GM19463 (cell line): ENCODE data around the gene KIF1B.
"Not testable (repeated sequence)": the region's sequence is repeated elsewhere in the genome, so short reads cannot be mapped to it uniquely, and the experiment has no call there.

Experiments used
- ATAC-seq: cut with Tn5 transposase; IDR thresholded peaks from one replicate; pipeline ENCODE4 v1.9.1; 2021; ENCODE audit warnings: mild to moderate bottlenecking, moderate library complexity; ENCODE audit not compliant: unreplicated experiment

KIF1B gene

GRCh38 chr1:10324627-10325026, 114.3 kb downstream of the KIF1B start:
- no peak for ATAC-seq

GRCh38 chr1:10325521-10325920, 115.2 kb downstream of the KIF1B start:
- no peak for ATAC-seq

GRCh38 chr1:10326251-10326650, 115.9 kb downstream of the KIF1B start:
- no peak for ATAC-seq

- no peak for ATAC-seq
Measured at GRCh38 chr1:10328180-10328963, 118.0 kb downstream of the KIF1B start.

- no peak for ATAC-seq
Measured at GRCh38 chr1:10337436-10337835, 127.1 kb downstream of the KIF1B start.

GRCh38 chr1:10338047-10338446, 127.7 kb downstream of the KIF1B start:
- ATAC-seq: no peak

GRCh38 chr1:10338611-10339010, 128.2 kb downstream of the KIF1B start:
- ATAC-seq: no peak

GRCh38 chr1:10339036-10339567, 128.7 kb downstream of the KIF1B start:
- ATAC-seq: no peak

GRCh38 chr1:10339815-10340214, 129.4 kb downstream of the KIF1B start:
- ATAC-seq: no peak

GRCh38 chr1:10340930-10341590, 130.7 kb downstream of the KIF1B start:
- ATAC-seq: no peak

GRCh38 chr1:10347109-10347508, 136.7 kb downstream of the KIF1B start:
- ATAC-seq: no peak

- no peak for ATAC-seq
Measured at GRCh38 chr1:10353282-10353681, 142.9 kb downstream of the KIF1B start.

- ATAC-seq: no peak
Measured at GRCh38 chr1:10353693-10354092, 143.3 kb downstream of the KIF1B start.

GRCh38 chr1:10360045-10360444, 149.7 kb downstream of the KIF1B start:
- ATAC-seq: no peak

- no peak for ATAC-seq
Measured at GRCh38 chr1:10361515-10361914, 151.1 kb downstream of the KIF1B start.

- ATAC-seq: no peak
Measured at GRCh38 chr1:10368194-10368593, 157.8 kb downstream of the KIF1B start.

- no peak for ATAC-seq
Measured at GRCh38 chr1:10374442-10374860, 164.1 kb downstream of the KIF1B start.

- not testable (repeated sequence) for ATAC-seq
Measured at GRCh38 chr1:10377365-10378029, 167.1 kb downstream of the KIF1B start.

- no peak for ATAC-seq
Measured at GRCh38 chr1:10378081-10378841, 167.9 kb downstream of the KIF1B start.

- no peak for ATAC-seq
Measured at GRCh38 chr1:10379101-10379620, 168.8 kb downstream of the KIF1B start.

- no peak for ATAC-seq
Measured at GRCh38 chr1:10379676-10380075, 169.3 kb downstream of the KIF1B start.
